Fibroblast of upper back skin (primary cell): ENCODE data around the gene FER.
"Not testable (repeated sequence)": the region's sequence is repeated elsewhere in the genome, so short reads cannot be mapped to it uniquely, and the experiment has no call there.

Source experiments
- DNase-seq: peaks from one replicate; pipeline ENCODE4 v3.0.0-alpha.2; 2013

FER gene

DNA sequence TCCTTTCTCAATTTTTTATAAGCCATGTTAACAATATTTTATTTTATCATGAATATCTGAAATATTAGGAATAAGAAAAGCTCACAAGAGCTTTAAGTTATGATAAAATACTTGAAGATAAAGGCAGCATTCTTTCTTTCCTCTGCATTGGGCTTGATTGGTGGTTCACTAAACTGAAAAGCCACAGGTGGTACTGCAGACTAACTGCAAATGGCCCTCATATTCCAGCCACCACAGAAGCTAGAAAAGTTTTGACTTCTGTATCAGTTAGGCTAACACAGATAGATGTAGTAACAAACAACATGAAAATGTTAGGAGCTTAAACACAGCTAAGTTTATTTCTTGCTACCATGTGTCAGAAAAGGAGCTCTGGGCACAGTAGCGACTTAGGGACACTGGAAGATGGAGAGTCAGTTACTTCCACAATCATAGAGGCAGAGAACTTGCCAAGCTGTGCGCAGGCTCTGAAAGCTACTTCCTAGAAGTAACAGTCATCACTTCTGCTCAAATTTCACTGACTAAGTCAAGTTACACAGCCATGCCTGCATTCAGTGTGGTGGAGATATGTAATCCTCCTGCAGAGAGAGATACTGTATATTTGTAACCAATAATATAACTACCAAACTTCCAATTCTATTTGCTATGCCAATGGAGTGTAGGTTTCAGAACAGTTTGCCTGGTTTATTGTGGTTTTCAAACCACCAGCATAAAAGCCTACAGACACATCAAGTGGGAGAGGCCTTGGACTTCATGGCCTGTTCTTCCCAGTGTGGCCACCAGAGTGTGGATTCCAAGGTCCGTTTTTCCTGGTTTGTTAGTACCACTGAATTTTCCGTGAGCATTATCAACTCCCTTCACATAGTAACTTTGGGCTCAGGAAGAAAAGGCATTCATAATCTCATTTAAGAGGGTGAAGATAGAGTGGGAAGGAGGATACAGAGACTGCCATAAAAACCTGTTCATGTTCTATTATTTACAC, 393.8 kb downstream of the FER start:
- DNase-seq = no peak

DNA sequence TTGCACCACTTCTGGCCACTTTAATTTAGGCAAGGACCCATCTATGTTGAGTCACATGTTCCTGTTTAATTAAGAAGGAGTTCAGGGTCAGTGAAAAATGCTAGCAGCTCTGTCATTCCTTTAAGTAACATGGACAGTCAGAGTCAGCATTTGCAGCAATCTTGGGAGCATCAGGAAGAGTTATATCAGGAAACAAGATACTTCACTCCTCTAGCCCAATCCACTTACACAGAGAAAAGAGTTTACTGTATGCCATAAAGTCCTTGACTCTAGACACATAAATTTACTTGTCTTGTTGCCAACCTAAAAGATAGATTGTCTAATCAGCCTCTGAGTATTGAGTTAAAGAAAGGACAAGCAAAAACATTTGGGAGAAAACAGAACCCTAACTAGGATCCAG, 395.3 kb downstream of the FER start:
- DNase-seq = no peak

- DNase-seq = no peak
These were observed 397.4 kb downstream of the FER start for GRCh38 chr5:109145139-109145538.

- peak; percentile 48 for DNase-seq
These were observed 398.9 kb downstream of the FER start for GRCh38 chr5:109146591-109146990.

GRCh38 chr5:109152565-109152964, 404.9 kb downstream of the FER start:
- no peak for DNase-seq

- no peak for DNase-seq
These were observed 407.9 kb downstream of the FER start for GRCh38 chr5:109155625-109156024.

- no peak for DNase-seq
These were observed 409.2 kb downstream of the FER start for GRCh38 chr5:109156885-109157284.

DNA sequence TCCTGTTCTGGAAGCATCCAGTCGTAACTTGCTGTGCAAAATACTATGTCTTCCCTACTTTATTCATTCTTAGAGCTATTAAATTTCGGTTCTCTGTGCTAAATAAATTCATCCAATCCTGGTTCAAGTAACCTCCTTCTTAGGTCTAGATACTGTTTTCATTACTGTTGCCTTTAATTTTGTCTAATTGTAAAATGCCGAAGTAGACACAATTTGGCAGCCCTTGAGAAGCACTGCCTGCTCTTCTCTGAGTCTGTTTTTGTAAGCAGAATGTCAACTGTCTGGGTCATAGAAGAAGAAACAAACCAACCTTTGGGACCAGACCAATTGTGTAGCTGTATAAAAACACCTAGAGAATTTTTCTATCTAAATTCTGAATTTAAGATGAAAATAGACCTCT, 412.8 kb downstream of the FER start:
- DNase-seq = no peak

DNA sequence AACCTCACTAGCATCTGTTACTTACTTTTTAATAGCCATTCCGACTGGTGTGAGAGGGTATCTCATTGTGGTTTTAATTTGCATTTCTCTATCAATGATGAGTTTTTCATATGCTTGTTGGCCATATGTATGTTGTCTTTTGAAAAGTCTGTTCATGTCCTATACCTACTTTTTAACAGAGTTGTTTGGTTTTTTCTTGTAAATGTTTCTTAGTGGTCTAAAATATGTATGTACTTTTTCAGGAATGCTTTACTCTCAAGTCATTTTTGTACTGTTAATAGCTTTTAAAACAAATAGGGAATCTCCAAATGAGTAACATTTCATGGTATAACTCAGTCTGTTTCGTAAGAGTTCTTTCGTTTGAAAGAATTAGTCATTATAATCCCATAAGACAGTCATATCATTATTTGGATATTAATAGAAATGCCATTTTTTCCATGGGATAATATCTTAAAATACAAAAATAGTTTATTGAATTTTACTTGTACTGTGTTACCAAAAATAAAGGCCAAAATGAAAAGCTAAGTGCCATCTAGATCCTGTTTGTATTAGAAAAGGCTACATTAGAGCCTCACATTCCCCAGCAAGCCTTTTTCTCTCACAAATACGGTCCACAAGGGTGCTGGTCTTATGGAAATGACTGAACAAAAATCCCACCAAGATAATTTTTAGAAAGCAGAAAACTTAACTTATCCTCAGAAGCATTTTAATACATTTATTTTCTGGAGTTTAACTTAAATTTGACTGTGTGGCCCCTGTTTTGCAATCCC, 414.4 kb downstream of the FER start:
- peak; percentile 33 for DNase-seq

DNA sequence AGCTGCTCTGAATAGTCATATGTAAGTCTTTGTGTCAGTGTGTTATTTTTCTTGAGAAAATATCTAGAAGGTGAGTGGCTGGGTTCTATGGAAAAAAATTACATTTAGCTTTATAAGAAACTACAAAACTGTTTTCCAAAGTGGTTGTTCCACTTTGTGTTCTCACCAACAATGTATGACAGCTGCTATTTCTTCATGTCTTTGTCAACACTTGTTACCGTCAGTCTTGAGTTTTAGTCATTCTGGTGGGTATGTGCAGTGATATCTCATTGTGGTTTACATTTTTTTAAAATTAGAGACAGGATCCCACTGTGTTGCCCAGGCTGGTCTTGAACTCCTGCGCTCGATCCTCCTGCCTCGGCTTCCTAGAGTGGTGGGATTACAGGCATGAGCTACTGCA, 415.6 kb downstream of the FER start:
- DNase-seq = no peak

GRCh38 chr5:109164001-109164400, 416.3 kb downstream of the FER start:
- no peak for DNase-seq

GRCh38 chr5:109167586-109167985, 419.9 kb downstream of the FER start:
- no peak for DNase-seq

DNA sequence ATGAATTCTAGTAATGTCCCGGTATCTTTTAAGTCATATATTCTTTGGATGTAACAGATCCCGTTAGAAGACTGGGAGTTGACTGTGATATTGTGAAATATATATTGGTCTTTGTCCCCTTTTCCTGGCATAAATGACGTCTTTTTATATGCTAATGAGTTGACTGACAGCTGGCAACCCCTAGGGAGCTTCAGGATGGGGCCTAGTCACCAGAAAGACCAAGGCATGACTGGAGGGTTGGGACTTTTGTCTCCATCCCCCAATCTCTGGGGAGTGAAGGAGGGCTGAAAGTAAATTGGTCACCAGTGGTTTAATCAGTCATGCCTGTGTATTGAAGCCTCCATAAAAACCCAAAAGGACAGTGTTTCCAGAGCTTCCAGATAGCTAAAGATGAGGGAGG, 420.5 kb downstream of the FER start:
- no peak for DNase-seq

DNA sequence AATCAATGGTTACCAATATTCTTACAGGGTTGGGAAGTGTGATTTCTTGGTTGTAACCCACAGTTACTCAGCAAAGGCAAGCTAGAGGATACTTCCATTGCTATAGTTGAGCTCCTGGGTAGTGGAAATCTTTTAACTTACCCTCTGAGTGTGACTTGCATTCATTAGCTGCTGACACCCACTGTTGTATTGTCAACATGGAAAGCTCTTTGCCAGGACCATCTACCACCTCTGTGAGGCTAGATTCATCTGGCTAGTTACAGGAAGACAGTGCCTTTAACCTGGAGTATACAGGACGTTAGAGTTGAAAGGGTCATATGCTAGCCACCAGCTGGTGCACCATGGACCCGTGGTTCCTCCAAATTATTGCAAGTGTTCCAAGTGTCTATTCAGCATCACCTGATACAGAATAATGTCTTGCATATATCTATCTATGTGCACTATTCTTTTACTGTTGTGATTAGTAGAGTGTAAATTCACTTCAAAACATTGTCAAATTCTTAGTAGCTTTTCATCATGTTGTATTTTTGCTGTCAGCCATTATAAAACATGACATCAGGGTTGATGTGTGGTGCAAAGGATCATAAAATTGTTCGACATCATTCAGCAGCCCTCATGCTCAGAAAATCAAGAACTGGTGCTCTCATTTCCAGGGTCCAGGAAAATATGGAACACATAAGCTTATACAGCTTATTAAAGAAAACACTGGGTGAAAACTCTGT, 423.1 kb downstream of the FER start:
- no peak for DNase-seq

DNA sequence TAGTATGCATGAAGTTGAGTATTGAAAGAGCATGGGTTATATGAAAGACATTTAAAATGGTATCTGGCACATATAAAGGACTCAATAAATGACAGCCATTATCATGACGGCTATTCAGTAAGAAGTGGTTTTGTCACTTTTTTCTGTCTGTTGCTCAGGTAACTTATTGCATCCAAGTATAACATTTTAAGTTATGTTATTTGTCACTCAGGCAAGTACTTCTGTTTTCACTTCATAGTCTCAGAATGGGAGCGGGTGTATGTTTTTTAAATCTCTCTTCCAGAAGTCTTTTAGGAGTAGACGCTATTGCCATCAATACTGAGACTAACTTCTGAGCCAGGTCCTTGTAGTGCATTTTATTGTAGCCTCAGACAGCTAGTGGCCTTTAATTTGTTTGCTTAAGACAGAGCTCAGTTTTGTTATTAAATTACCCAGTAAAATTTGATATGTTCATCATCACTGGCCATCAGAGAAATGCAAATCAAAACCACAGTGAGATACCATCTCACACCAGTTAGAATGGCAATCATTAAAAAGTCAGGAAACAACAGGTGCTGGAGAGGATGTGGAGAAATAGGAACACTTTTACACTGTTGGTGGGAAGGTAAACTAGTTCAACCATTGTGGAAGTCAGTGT, 423.9 kb downstream of the FER start:
- DNase-seq = not testable (repeated sequence)

GRCh38 chr5:109173036-109173794, 425.5 kb downstream of the FER start:
- no peak for DNase-seq

GRCh38 chr5:109177227-109177626, 429.5 kb downstream of the FER start:
- peak; percentile 21 for DNase-seq

GRCh38 chr5:109177782-109178181, 430.1 kb downstream of the FER start:
- DNase-seq = no peak

DNA sequence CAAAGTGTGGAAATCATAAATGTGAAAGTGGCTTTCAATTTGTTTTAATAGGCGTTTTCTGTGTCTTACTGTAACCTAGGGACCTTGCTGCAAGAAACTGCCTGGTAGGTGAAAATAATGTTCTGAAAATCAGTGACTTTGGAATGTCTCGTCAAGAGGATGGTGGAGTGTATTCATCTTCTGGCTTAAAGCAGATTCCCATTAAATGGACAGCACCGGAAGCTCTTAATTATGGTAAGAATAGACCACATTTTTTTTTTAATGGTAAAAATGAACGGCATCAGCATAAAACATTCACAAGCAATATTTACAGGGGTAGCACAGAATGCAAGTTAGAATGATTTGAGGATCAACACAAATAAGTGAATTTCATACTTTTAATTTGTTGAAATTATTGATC, 433.0 kb downstream of the FER start:
- no peak for DNase-seq

GRCh38 chr5:109186759-109187158, 439.1 kb downstream of the FER start:
- no peak for DNase-seq

GRCh38 chr5:109191153-109191558, 443.5 kb downstream of the FER start:
- DNase-seq = peak; percentile 32

GRCh38 chr5:109192027-109192426, 444.3 kb downstream of the FER start:
- no peak for DNase-seq
